ENCODE data around the gene RNF121. TPM values are rescaled to one million over a fixed set of nuclear protein-coding genes. Genes with fewer than 3 reads are reported as not detected.

Gene RNF121
- total RNA-seq, 2 donors from 2014 or later, result 28.6 to 43.0 TPM

DNA sequence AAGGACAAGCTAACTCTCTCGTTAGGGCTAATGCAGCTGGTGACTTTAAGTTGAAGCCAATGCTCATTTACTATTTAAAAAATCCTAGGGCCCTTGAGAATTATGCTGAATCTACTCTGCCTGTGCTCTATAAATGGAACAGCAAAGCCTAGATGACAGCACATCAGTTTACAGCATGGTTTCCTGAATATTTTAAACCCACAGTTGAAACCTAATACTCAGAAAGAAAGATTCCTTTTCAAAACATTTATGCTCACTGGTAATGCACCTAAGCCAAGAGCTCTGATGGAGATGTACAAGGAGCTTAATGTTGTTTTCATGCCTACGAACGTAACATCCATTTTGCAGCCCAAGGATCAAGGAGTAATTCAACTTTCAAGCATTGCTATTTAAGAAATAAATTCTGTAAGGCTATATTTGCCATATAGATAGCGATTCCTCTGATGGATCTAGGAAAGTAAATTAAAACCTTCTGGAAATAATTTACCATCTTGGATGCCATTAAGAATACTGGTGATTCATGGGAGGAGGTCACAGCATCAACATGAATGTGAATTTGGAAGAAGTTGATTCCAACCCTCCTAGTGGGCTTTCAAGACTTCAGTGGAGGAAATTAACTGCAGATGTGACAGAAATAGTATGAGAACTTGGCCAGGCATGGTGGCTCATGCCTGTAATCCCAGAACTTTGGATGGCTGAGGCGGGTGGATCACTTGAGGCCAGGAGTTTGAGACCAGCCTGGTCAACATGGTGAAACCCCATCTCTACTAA, 14.9 kb upstream of the RNF121 start:
- intact Hi-C loops (cut with DNase I), result no loop called here
- TF ChIP-seq CTCF (IDR thresholded peaks at IDR 0.05), result no peak
- H3K27me3 ChIP-seq, result no peaks in the 10 kb centered on the region
- H3K4me1 ChIP-seq, result no peaks in the 10 kb centered on the region
- H3K9me3 ChIP-seq, result no peaks in the 10 kb centered on the region
- DNase-seq, result no peak
- H3K9ac ChIP-seq (ENCODE audit: low read depth in 2 of 2, low read length in 2 of 2), result no peak overlapping the region
- H3K36me3 ChIP-seq, result no peaks in the 10 kb centered on the region
- H3K27ac ChIP-seq, result no peak overlapping the region
- H3K4me3 ChIP-seq, result no peak overlapping the region

- Histone ChIP-seq H3K9me3 (no peaks in the 10 kb centered on the region), H3K36me3 (no peaks in the 10 kb centered on the region), H3K27me3 (no peaks in the 10 kb centered on the region), H3K4me3 (no peak overlapping the region), H3K4me1 (no peaks in the 10 kb centered on the region), H3K27ac (no peak overlapping the region), H3K9ac (ENCODE audit: low read depth in 2 of 2, low read length in 2 of 2) (no peak overlapping the region)
- intact Hi-C loops (cut with DNase I), result no loop called here
- TF ChIP-seq CTCF (IDR thresholded peaks at IDR 0.05), result no peak
- DNase-seq, result no peak
Measured at GRCh38 chr11:71914617-71915189, 14.1 kb upstream of the RNF121 start.

DNA sequence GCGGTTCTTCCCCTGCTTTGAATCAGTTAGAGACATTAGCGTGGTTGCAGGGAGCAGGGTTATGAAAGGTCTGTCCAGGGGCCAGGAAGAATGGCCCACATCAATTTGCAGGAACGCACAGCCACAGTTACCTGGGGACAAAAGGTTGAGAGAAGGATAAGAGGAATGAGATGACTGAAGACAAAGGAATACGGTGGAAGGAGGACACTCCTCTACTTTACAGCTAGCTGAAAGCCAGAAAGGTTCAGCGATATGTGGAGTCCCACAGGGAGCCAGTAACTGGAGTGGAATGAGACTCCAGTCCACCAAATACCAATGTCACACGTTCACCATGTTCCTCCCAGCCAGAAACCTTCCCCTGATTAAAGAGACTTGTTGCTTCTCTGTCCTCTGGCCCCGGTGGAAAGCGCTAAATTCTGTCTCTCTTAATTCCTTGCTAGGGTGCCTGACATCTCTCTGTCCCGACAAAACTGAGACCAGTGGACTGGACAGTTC, 11.2 kb upstream of the RNF121 start:
- intact Hi-C loops (cut with DNase I), result no loop called here
- H3K9ac ChIP-seq (ENCODE audit: low read depth in 2 of 2, low read length in 2 of 2), result no peak overlapping the region
- no peak overlapping the region for H3K27ac ChIP-seq
- no peaks in the 10 kb centered on the region for H3K27me3 ChIP-seq
- no peaks in the 10 kb centered on the region for H3K36me3 ChIP-seq
- H3K4me1 ChIP-seq, result no peaks in the 10 kb centered on the region
- no peak for TF ChIP-seq CTCF (IDR thresholded peaks at IDR 0.05)
- H3K9me3 ChIP-seq, result no peaks in the 10 kb centered on the region
- no peak for DNase-seq
- H3K4me3 ChIP-seq, result no peak overlapping the region

DNA sequence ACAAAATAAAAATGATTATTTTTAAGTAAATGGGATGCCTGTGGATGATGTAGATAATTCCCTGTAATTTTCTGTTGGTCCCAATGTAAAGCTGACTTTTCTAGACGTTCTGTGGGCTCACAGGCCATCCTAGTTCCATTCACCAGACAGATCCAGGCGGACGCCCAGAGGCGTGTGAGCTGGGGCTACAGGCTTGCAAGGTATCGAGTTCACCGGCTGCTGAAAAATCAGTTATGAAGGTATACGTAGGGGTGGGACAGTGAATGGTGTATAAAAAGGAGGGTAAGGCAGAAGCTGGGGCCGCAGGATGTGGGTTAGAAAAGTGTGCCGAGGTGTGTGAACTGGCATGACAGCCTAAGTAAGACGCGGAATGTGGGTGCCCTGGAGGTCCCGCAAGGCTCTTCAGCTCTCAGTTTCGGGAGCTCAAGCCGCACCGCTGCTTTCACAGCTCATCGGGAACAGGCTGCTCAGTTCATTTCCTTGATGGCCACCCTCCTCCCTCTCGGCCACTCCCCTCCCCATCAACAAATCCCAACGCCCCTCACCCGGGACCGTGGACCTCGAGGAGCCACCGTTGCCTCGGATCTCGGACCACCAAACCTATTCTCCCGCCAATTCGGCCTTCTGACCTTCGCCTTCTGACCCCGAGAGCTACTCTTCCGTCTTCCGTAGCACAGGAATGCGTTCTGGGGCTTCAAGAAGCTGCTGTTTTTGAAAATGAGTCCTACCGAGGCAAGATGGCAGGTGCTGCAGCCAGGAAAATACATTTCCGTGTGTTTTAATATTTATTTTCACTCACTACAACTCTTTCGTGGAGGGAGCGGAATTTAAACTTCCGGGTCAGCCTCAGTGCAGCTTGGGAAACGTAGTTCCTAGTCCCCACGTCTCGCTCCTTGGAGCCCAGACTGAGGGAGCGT, 768 bp upstream of the RNF121 start, which contains the start of gene XNDC1N:
Gene XNDC1N, minus strand, starts transcription at position 775 of the 917 bp plus-strand sequence. CDS start 5,241 bp downstream, outside the sequence.
- no peaks in the 10 kb centered on the region for H3K9me3 ChIP-seq
- H3K27ac ChIP-seq, result peak within 1 kb of the TSS; percentile 77
- no peaks in the 10 kb centered on the region for H3K36me3 ChIP-seq
- no peak for TF ChIP-seq CTCF (IDR thresholded peaks at IDR 0.05)
- H3K4me1 ChIP-seq, result peaks cover 3% of the 10 kb centered on the region
- H3K27me3 ChIP-seq, result no peaks in the 10 kb centered on the region
- peak within 1 kb of the TSS; percentile 82 to 83 for H3K9ac ChIP-seq (ENCODE audit: low read depth in 2 of 2, low read length in 2 of 2)
- peak; percentile 71 for DNase-seq
- peak within 1 kb of the TSS; percentile 83 for H3K4me3 ChIP-seq
- intact Hi-C loops (cut with DNase I), result no loop called here

DNA sequence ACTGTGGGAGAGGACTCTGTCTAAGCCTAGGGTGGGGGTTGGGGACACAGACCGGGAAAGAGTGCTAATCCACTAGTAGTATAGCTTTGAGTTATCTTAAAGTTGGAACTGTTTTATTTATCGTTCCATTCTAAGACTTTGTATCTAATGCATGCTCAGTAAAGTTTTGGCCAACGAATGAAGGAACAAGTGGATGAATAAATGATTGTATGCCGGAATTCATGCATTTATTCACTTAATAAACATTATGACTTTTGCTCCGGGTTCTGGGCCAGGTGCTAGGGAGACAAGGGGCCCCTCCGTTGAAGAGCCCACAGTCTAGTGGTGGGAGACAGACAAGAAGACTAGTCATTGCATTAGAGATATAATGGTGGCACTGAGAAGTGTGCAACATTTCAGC, 645 bp downstream of the RNF121 start:
- intact Hi-C loops (cut with DNase I), result no loop called here
- H3K9ac ChIP-seq (ENCODE audit: low read depth in 2 of 2, low read length in 2 of 2), result peak overlapping the region; percentile 52 to 82
- no peak overlapping the region for H3K27ac ChIP-seq
- peaks cover 3% of the 10 kb centered on the region for H3K4me1 ChIP-seq
- no peaks in the 10 kb centered on the region for H3K27me3 ChIP-seq
- H3K9me3 ChIP-seq, result no peaks in the 10 kb centered on the region
- TF ChIP-seq CTCF (IDR thresholded peaks at IDR 0.05), result no peak
- no peak for DNase-seq
- H3K4me3 ChIP-seq, result peak overlapping the region; percentile 83
- H3K36me3 ChIP-seq, result no peaks in the 10 kb centered on the region
